Lower leg skin (tissue), 3 donors: Measurements from ENCODE around the gene CYP3A4.

Experiments
- CTCF ChIP-seq, 3 donors: fragments of 450-650 bp; IDR thresholded peaks; one replicate each; pipeline ENCODE4 v1.5.1; 2016; ENCODE audit warnings: antibody characterized with exemption in 3 of 3, mild to moderate bottlenecking in 3 of 3, moderate library complexity in 2 of 3
- POLR2A ChIP-seq, 2 donors: fragments of 450-650 bp; IDR thresholded peaks; one replicate each; pipeline ENCODE4 v1.6.1; 2016 to 2017; ENCODE audit warnings: antibody characterized with exemption in 2 of 2, mild to moderate bottlenecking in 1 of 2, moderate library complexity in 1 of 2

- TF ChIP-seq CTCF (IDR thresholded peaks at IDR 0.05), result no peak
- no peak for TF ChIP-seq POLR2A (IDR thresholded peaks at IDR 0.05)
Measured at GRCh38 chr7:99709260-99709659, 74.7 kb downstream of the CYP3A4 start.
